WERI-Rb-1 (cell line): ENCODE data around the gene CBX2.

Source experiments
- DNase-seq: peaks from one replicate; pipeline ENCODE4 v3.0.0-alpha.2; 2020
- H3K27ac ChIP-seq: fragments of 250-450 bp; sonication (Bioruptor Pico); 2 replicates; pipeline ENCODE4 v1.5.1; 2020; ENCODE audit warnings: mild to moderate bottlenecking, moderate library complexity
- H3K27me3 ChIP-seq: fragments of 250-450 bp; sonication (Bioruptor Pico); 2 replicates; pipeline ENCODE4 v1.5.1; 2021; ENCODE audit warnings: mild to moderate bottlenecking, low read depth, moderate library complexity; ENCODE audit not compliant: insufficient read depth, severe bottlenecking
- H3K36me3 ChIP-seq: fragments of 250-450 bp; sonication (Bioruptor Pico); 2 replicates; pipeline ENCODE4 v1.5.1; 2020; ENCODE audit warnings: mild to moderate bottlenecking, moderate library complexity
- H3K4me3 ChIP-seq: 2 replicates; pipeline ENCODE4 v1.5.1; 2011; ENCODE audit warnings: low read depth, mild to moderate bottlenecking, control low read depth, low read length
- H3K9me3 ChIP-seq: fragments of 250-450 bp; sonication (Bioruptor Pico); 2 replicates; pipeline ENCODE4 v1.5.1; 2021; ENCODE audit warnings: mild to moderate bottlenecking, moderate library complexity; ENCODE audit not compliant: severe bottlenecking
- CTCF ChIP-seq: IDR thresholded peaks from 2 replicates; pipeline ENCODE4 v1.5.1; 2011; ENCODE audit warnings: low read depth, mild to moderate bottlenecking, control low read depth, inconsistent platforms, low read length

Gene CBX2

DNA sequence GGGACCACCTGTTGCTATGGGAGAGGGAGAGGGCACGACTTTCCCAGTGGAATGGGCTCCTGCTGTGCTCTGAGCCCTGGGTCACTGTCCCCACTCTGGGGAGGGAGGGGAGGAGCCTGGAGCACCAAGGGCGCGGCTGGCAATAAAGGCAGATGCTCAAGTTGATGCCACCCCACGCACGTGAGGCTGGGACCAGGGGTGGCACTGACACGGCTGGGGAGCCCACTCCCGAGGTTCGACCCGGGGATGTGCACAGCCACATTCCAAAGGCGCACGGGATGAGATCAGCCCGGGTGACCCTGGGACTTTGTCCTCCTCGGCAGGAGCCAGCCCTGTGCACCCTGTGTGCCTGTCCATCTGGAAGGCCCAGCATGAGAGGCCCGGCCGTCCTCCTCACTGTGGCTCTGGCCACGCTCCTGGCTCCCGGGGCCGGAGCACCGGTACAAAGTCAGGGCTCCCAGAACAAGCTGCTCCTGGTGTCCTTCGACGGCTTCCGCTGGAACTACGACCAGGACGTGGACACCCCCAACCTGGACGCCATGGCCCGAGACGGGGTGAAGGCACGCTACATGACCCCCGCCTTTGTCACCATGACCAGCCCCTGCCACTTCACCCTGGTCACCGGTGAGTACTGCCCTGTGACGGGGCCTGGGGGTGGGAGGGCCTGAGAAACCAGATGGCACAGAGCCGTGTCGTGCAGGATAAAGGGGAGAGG, 47.0 kb upstream of the CBX2 start, which contains the start of gene ENPP7:
Gene ENPP7 (plus strand): TSS at position 175 of the 715 bp plus-strand sequence. CDS start 197 bp downstream, at position 372.
- TF ChIP-seq CTCF, result no peak

GRCh38 chr17:79732254-79732653, 45.7 kb upstream of the CBX2 start:
- no peak for TF ChIP-seq CTCF
- H3K27ac ChIP-seq, result no peak overlapping the region
- DNase-seq, result no peak
- no peaks in the 10 kb centered on the region for H3K27me3 ChIP-seq
- no peak overlapping the region for H3K4me3 ChIP-seq
- H3K36me3 ChIP-seq, result no peaks in the 10 kb centered on the region
- H3K9me3 ChIP-seq, result no peaks in the 10 kb centered on the region

More for the DNA sequence above, 47.0 kb upstream of the CBX2 start, which contains the start of gene ENPP7:
- no peak for DNase-seq
- Histone ChIP-seq H3K9me3 (no peaks in the 10 kb centered on the region), H3K4me3 (no peak within 1 kb of the TSS), H3K36me3 (no peaks in the 10 kb centered on the region), H3K27ac (no peak within 1 kb of the TSS), H3K27me3 (no peaks in the 10 kb centered on the region)

- Histone ChIP-seq H3K27me3 (no peaks in the 10 kb centered on the region), H3K27ac (no peak overlapping the region), H3K4me3 (no peak overlapping the region), H3K36me3 (no peaks in the 10 kb centered on the region), H3K9me3 (no peaks in the 10 kb centered on the region)
- DNase-seq, result no peak
- TF ChIP-seq CTCF, result no peak
Measured at GRCh38 chr17:79732804-79733691, 44.9 kb upstream of the CBX2 start.

DNA sequence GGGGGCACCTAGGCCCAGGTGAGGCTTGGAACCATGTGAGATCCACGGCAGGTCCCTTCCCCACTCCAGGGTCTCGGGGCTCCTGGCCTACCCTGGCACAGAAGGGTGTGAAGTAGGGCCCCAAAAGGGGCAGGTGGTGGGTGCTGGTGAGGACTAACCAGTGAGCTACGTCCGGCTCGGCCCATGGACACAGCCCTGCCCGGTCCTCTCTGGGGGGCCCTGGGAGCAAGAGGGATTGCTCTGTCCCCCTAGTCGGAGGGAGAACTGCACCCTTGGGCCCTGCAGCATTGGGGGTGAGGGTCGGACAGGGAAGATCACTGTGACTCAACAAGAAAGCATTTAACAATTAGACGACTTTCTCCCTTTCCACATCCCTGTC, 44.3 kb upstream of the CBX2 start:
- TF ChIP-seq CTCF, result no peak

GRCh38 chr17:79735096-79735495, 42.9 kb upstream of the CBX2 start:
- H3K27ac ChIP-seq, result no peak overlapping the region
- H3K27me3 ChIP-seq, result no peaks in the 10 kb centered on the region
- no peaks in the 10 kb centered on the region for H3K36me3 ChIP-seq
- TF ChIP-seq CTCF, result no peak
- no peak for DNase-seq
- H3K4me3 ChIP-seq, result no peak overlapping the region
- H3K9me3 ChIP-seq, result no peaks in the 10 kb centered on the region

More for the DNA sequence above, 44.3 kb upstream of the CBX2 start:
- H3K36me3 ChIP-seq, result no peaks in the 10 kb centered on the region
- H3K9me3 ChIP-seq, result no peaks in the 10 kb centered on the region
- no peak overlapping the region for H3K4me3 ChIP-seq
- H3K27ac ChIP-seq, result no peak overlapping the region
- no peaks in the 10 kb centered on the region for H3K27me3 ChIP-seq
- DNase-seq, result no peak
